ENCODE measurements around the gene TIGD6. TPM values are rescaled to one million over a fixed set of nuclear protein-coding genes. Genes with fewer than 3 reads are reported as not detected.
A peak's percentile ranks its signal among the peaks of the same experiment; 100 is the strongest.
"Not testable (repeated sequence)": the region's sequence is repeated elsewhere in the genome, so short reads cannot be mapped to it uniquely, and the experiment has no call there.

TIGD6 gene
- total and polyA plus RNA-seq, 5 donors from 2014 or later = 2.4 to 3.5 (median 2.9) TPM

DNA sequence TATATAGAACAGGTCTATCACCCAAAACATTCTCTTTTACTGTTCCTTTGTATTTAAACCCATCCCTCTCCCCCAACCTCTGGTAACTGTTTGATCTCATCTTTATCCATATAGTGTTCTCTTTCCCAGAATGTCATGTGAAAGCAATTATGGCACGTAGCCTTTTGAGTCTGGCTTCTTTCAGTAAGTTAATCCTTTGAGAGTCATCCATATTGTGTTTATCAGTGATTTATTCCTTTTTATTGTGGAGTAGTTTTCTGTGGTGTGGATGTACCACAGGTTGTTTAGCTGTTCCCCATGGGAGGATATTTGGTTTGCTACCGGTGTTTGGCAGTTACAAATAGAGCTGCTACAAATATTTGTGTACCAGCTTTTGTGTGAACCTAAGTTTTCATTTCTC is 38.1 kb upstream of the TIGD6 start:
- Mint-ChIP-seq H3K4me3 (no peak overlapping the region), H3K9me3 (peaks cover 0 to 2% (median 0%) of the 10 kb centered on the region in 7 donors), H3K27ac (peak overlapping the region in 1 of 3 donors; percentile 45), H3K36me3 (peaks cover 71% of the 10 kb centered on the region), H3K27me3 (no peaks in the 10 kb centered on the region), H3K4me1 (peaks cover 0 to 13% (median 12%) of the 10 kb centered on the region in 4 donors)
- Histone ChIP-seq H3K9me3 (ENCODE audit: control insufficient read depth in 2 of 2, low read length in 2 of 2) (no peaks in the 10 kb centered on the region), H3K27ac (ENCODE audit: insufficient read depth, low read length, poor library complexity, severe bottlenecking) (no peak overlapping the region), H3K36me3 (ENCODE audit: control insufficient read depth, insufficient read depth, low read length) (peaks cover 95% of the 10 kb centered on the region), H3K4me3 (ENCODE audit: low read depth, low read length) (no peak overlapping the region), H3K4me1 (ENCODE audit: control insufficient read depth, insufficient read depth, low read length, poor library complexity, severe bottlenecking) (no peaks in the 10 kb centered on the region), H3K27me3 (ENCODE audit: control insufficient read depth, insufficient read depth, low read length) (no peaks in the 10 kb centered on the region)
- DNase-seq = no peak
- no peak for ATAC-seq (ENCODE audit: low read depth in 2 of 2)

GRCh38 chr5:150036513-150036912 is 36.1 kb upstream of the TIGD6 start:
- H3K9me3 ChIP-seq (ENCODE audit: control insufficient read depth in 2 of 2, low read length in 2 of 2) = no peaks in the 10 kb centered on the region
- no peaks in the 10 kb centered on the region for H3K27me3 Mint-ChIP-seq
- H3K36me3 ChIP-seq (ENCODE audit: control insufficient read depth, insufficient read depth, low read length) = peaks cover 96% of the 10 kb centered on the region
- no peak overlapping the region for H3K4me3 ChIP-seq (ENCODE audit: low read depth, low read length)
- DNase-seq = no peak
- H3K4me1 Mint-ChIP-seq = peaks cover 0 to 10% (median 2%) of the 10 kb centered on the region in 4 donors
- H3K27ac Mint-ChIP-seq = peak overlapping the region in 1 of 3 donors; percentile 48
- no peaks in the 10 kb centered on the region for H3K27me3 ChIP-seq (ENCODE audit: control insufficient read depth, insufficient read depth, low read length)
- no peaks in the 10 kb centered on the region for H3K4me1 ChIP-seq (ENCODE audit: control insufficient read depth, insufficient read depth, low read length, poor library complexity, severe bottlenecking)
- no peak for ATAC-seq (ENCODE audit: low read depth in 2 of 2)
- no peak overlapping the region for H3K4me3 Mint-ChIP-seq
- H3K36me3 Mint-ChIP-seq = peaks cover 72% of the 10 kb centered on the region
- peaks cover 0 to 2% (median 0%) of the 10 kb centered on the region in 7 donors for H3K9me3 Mint-ChIP-seq
- no peak overlapping the region for H3K27ac ChIP-seq (ENCODE audit: insufficient read depth, low read length, poor library complexity, severe bottlenecking)

DNA sequence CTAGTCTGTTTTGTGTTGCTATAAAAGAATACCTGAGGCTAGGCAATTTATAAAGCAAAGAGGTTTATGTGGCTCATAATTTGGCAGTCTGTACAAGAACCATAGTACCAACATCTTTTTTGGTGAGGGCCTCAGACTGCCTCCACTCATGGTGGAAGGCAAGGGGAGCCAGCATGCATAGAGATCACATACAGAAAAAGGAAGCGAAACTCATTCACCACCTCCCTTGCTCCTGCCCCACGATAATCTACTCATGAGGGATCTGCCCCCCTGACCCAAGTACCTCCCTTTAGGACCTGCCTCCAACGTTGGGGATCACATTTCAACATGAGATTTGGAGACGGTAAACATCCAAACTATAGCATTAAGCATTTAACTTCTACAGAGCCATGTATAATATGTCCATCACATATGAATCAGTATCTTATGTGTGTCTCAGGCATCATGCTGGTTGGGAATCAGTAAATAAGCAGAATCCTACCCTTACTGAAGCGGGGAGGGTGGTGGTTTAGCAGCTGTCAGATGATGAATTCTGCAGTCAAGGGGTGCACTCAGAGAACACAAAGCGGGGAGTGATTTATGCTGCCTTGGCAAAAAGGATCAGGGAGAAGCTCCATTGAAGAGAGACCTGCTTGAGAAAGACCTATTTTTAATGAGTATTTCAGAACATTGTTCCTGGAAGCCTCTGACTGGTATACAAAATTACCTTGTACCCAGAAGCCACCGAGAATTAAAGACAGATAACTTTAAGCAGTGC is 34.9 kb upstream of the TIGD6 start:
- Histone ChIP-seq H3K9me3 (ENCODE audit: control insufficient read depth in 2 of 2, low read length in 2 of 2) (no peaks in the 10 kb centered on the region), H3K27ac (ENCODE audit: insufficient read depth, low read length, poor library complexity, severe bottlenecking) (no peak overlapping the region), H3K4me1 (ENCODE audit: control insufficient read depth, insufficient read depth, low read length, poor library complexity, severe bottlenecking) (no peaks in the 10 kb centered on the region), H3K27me3 (ENCODE audit: control insufficient read depth, insufficient read depth, low read length) (no peaks in the 10 kb centered on the region), H3K4me3 (ENCODE audit: low read depth, low read length) (no peak overlapping the region), H3K36me3 (ENCODE audit: control insufficient read depth, insufficient read depth, low read length) (peaks cover 96% of the 10 kb centered on the region)
- H3K9me3 Mint-ChIP-seq = no peaks in the 10 kb centered on the region
- peaks cover 75% of the 10 kb centered on the region for H3K36me3 Mint-ChIP-seq
- ATAC-seq (ENCODE audit: low read depth in 2 of 2) (no peak), DNase-seq (no peak)
- no peak overlapping the region for H3K4me3 Mint-ChIP-seq
- H3K27me3 Mint-ChIP-seq = no peaks in the 10 kb centered on the region
- H3K4me1 Mint-ChIP-seq = peaks cover 0 to 8% (median 2%) of the 10 kb centered on the region in 4 donors
- H3K27ac Mint-ChIP-seq = peak overlapping the region in 1 of 3 donors; percentile 48

DNA sequence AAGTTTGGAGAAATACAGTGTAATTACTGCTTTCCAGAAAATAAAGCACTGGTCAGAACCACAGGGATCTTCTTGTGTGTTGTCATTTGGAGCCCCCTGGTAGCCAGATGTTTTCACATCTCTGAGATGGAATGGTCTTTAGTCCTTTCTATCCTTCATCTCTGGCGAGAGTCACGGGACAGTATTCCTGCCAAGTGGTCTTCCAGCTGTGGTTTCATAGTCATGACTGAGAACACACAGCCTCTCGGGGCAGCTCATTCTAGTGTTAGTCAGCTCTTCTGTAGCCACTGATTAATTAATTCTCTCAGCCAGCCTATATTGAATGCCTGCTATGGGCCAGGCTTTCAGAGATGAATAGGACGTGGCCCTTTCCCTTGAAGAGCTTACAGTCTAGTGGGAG is 34.2 kb upstream of the TIGD6 start:
- H3K27ac Mint-ChIP-seq = peak overlapping the region in 1 of 3 donors; percentile 4
- H3K27me3 Mint-ChIP-seq = no peaks in the 10 kb centered on the region
- ATAC-seq (ENCODE audit: low read depth in 2 of 2) = no peak
- H3K27ac ChIP-seq (ENCODE audit: insufficient read depth, low read length, poor library complexity, severe bottlenecking) = no peak overlapping the region
- no peaks in the 10 kb centered on the region for H3K9me3 Mint-ChIP-seq
- no peak overlapping the region for H3K4me3 ChIP-seq (ENCODE audit: low read depth, low read length)
- no peaks in the 10 kb centered on the region for H3K4me1 ChIP-seq (ENCODE audit: control insufficient read depth, insufficient read depth, low read length, poor library complexity, severe bottlenecking)
- peaks cover 0 to 8% (median 3%) of the 10 kb centered on the region in 4 donors for H3K4me1 Mint-ChIP-seq
- H3K36me3 ChIP-seq (ENCODE audit: control insufficient read depth, insufficient read depth, low read length) = peaks cover 97% of the 10 kb centered on the region
- DNase-seq = no peak
- no peaks in the 10 kb centered on the region for H3K27me3 ChIP-seq (ENCODE audit: control insufficient read depth, insufficient read depth, low read length)
- H3K36me3 Mint-ChIP-seq = peaks cover 72% of the 10 kb centered on the region
- H3K9me3 ChIP-seq (ENCODE audit: control insufficient read depth in 2 of 2, low read length in 2 of 2) = no peaks in the 10 kb centered on the region
- H3K4me3 Mint-ChIP-seq = no peak overlapping the region

DNA sequence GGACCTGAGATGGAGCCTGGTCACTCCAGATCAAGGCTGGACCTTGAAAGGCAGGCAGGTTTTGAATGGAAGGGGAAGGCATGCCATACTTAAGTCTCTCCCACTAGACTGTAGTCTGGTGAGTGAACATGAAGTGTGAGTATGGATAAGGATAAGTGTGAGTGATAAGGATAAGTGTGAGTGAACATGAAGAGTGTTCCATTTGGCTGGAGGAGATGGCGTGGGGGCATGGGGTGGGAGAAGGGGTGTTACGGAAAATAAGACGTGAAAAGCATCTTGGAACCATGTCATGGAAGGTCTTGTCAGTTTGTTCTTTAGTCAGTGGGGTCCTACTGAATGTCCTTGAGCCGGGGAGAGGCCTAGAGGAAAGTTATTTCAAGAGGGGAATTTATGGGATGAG is 32.9 kb upstream of the TIGD6 start:
- DNase-seq = no peak
- H3K4me3 Mint-ChIP-seq = no peak overlapping the region
- peaks cover 96% of the 10 kb centered on the region for H3K36me3 ChIP-seq (ENCODE audit: control insufficient read depth, insufficient read depth, low read length)
- H3K27ac ChIP-seq (ENCODE audit: insufficient read depth, low read length, poor library complexity, severe bottlenecking) = no peak overlapping the region
- H3K27ac Mint-ChIP-seq = peak overlapping the region in 1 of 3 donors; percentile 72
- no peaks in the 10 kb centered on the region for H3K9me3 Mint-ChIP-seq
- H3K27me3 ChIP-seq (ENCODE audit: control insufficient read depth, insufficient read depth, low read length) = no peaks in the 10 kb centered on the region
- no peak overlapping the region for H3K4me3 ChIP-seq (ENCODE audit: low read depth, low read length)
- no peaks in the 10 kb centered on the region for H3K9me3 ChIP-seq (ENCODE audit: control insufficient read depth in 2 of 2, low read length in 2 of 2)
- no peak for ATAC-seq (ENCODE audit: low read depth in 2 of 2)
- H3K27me3 Mint-ChIP-seq = no peaks in the 10 kb centered on the region
- H3K4me1 ChIP-seq (ENCODE audit: control insufficient read depth, insufficient read depth, low read length, poor library complexity, severe bottlenecking) = no peaks in the 10 kb centered on the region
- H3K36me3 Mint-ChIP-seq = peaks cover 74% of the 10 kb centered on the region
- peaks cover 0 to 9% (median 6%) of the 10 kb centered on the region in 4 donors for H3K4me1 Mint-ChIP-seq

GRCh38 chr5:150028047-150028446 is 27.6 kb upstream of the TIGD6 start:
- not testable (repeated sequence) for DNase-seq; H3K27me3 ChIP-seq (ENCODE audit: control insufficient read depth, insufficient read depth, low read length); H3K27ac ChIP-seq (ENCODE audit: insufficient read depth, low read length, poor library complexity, severe bottlenecking); H3K27me3 Mint-ChIP-seq; H3K4me1 ChIP-seq (ENCODE audit: control insufficient read depth, insufficient read depth, low read length, poor library complexity, severe bottlenecking); H3K9me3 Mint-ChIP-seq; H3K9me3 ChIP-seq (ENCODE audit: control insufficient read depth in 2 of 2, low read length in 2 of 2); H3K4me3 Mint-ChIP-seq; H3K27ac Mint-ChIP-seq; H3K4me3 ChIP-seq (ENCODE audit: low read depth, low read length); H3K4me1 Mint-ChIP-seq; ATAC-seq (ENCODE audit: low read depth in 2 of 2)
- H3K36me3 Mint-ChIP-seq = peaks cover 57% of the 10 kb centered on the region
- H3K36me3 ChIP-seq (ENCODE audit: control insufficient read depth, insufficient read depth, low read length) = peaks cover 92% of the 10 kb centered on the region

DNA sequence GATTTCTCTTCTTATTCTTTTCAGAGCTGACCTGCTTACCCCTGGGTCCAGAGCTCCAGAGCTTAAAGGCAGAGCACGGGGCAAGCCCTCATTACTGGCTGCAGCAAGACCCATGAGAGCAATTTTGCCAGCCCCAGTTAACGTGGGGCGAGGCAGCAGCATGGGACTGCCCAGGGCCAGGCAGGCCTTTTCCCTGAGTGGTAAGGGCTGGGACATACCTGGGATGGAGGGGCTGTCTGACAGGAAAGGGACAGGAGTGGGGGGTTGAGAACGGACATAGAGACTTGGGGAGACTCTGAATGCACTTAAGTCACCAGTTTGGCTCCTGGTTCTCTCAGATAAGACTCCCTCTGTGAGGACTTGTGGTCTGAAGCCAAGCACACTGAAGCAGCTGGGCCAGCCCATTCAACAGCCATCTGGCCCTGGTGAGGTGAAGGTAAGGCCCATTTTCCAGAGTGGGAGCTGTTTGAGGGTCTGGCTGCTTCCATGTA is 26.3 kb upstream of the TIGD6 start:
- H3K36me3 Mint-ChIP-seq = peaks cover 54% of the 10 kb centered on the region
- H3K4me1 Mint-ChIP-seq = peaks cover 2 to 16% (median 8%) of the 10 kb centered on the region in 4 donors
- H3K27me3 Mint-ChIP-seq = no peaks in the 10 kb centered on the region
- Histone ChIP-seq H3K9me3 (ENCODE audit: control insufficient read depth in 2 of 2, low read length in 2 of 2) (no peaks in the 10 kb centered on the region), H3K4me3 (ENCODE audit: low read depth, low read length) (no peak overlapping the region), H3K27me3 (ENCODE audit: control insufficient read depth, insufficient read depth, low read length) (no peaks in the 10 kb centered on the region), H3K4me1 (ENCODE audit: control insufficient read depth, insufficient read depth, low read length, poor library complexity, severe bottlenecking) (no peaks in the 10 kb centered on the region), H3K36me3 (ENCODE audit: control insufficient read depth, insufficient read depth, low read length) (peaks cover 92% of the 10 kb centered on the region), H3K27ac (ENCODE audit: insufficient read depth, low read length, poor library complexity, severe bottlenecking) (no peak overlapping the region)
- ATAC-seq (ENCODE audit: low read depth in 2 of 2) (no peak), DNase-seq (no peak)
- H3K27ac Mint-ChIP-seq = no peak overlapping the region
- H3K9me3 Mint-ChIP-seq = no peaks in the 10 kb centered on the region
- no peak overlapping the region for H3K4me3 Mint-ChIP-seq
